Measurements from ENCODE around the gene CCNL1.
"Not testable (repeated sequence)": the region's sequence is repeated elsewhere in the genome, so short reads cannot be mapped to it uniquely, and the experiment has no call there.

The CCNL1 gene

GRCh38 chr3:157159762-157160657, at the start of gene CCNL1:
CCNL1 (minus strand) TSS chr3:157160147; CDS start chr3:157160094, 53 bp downstream.
- peak; percentile 97 for DNase-seq

- DNase-seq, result no peak
These were observed 44.9 kb upstream of the CCNL1 start for GRCh38 chr3:157204880-157205279.

GRCh38 chr3:157204431-157204830, 44.5 kb upstream of the CCNL1 start:
- no peak for DNase-seq

GRCh38 chr3:157201648-157202278, 41.8 kb upstream of the CCNL1 start:
- no peak for DNase-seq

- no peak for DNase-seq
These were observed 39.9 kb upstream of the CCNL1 start for GRCh38 chr3:157199841-157200240.

- DNase-seq, result no peak
These were observed 36.0 kb upstream of the CCNL1 start for GRCh38 chr3:157195965-157196364.

- not testable (repeated sequence) for DNase-seq
These were observed 31.2 kb upstream of the CCNL1 start for GRCh38 chr3:157191149-157191548.

GRCh38 chr3:157190380-157190872, 30.5 kb upstream of the CCNL1 start:
- no peak for DNase-seq

GRCh38 chr3:157188391-157188790, 28.4 kb upstream of the CCNL1 start:
- no peak for DNase-seq

GRCh38 chr3:157182879-157183278, 22.9 kb upstream of the CCNL1 start:
- no peak for DNase-seq

GRCh38 chr3:157180262-157180661, 20.3 kb upstream of the CCNL1 start:
- no peak for DNase-seq

GRCh38 chr3:157179365-157179803, 19.4 kb upstream of the CCNL1 start:
- DNase-seq, result no peak

- DNase-seq, result not testable (repeated sequence)
These were observed 18.8 kb upstream of the CCNL1 start for GRCh38 chr3:157178503-157179364.

- not testable (repeated sequence) for DNase-seq
These were observed 18.0 kb upstream of the CCNL1 start for GRCh38 chr3:157177801-157178453.

- no peak for DNase-seq
These were observed 17.0 kb upstream of the CCNL1 start for GRCh38 chr3:157176934-157177333.

- DNase-seq, result peak; percentile 51
These were observed 16.0 kb upstream of the CCNL1 start for GRCh38 chr3:157175691-157176507.

GRCh38 chr3:157174649-157175498, 14.9 kb upstream of the CCNL1 start:
- peak; percentile 100 for DNase-seq

GRCh38 chr3:157174290-157174648, 14.3 kb upstream of the CCNL1 start:
- no peak for DNase-seq

GRCh38 chr3:157173343-157173742, 13.4 kb upstream of the CCNL1 start:
- not testable (repeated sequence) for DNase-seq

- no peak for DNase-seq
These were observed 12.8 kb upstream of the CCNL1 start for GRCh38 chr3:157172746-157173145.

GRCh38 chr3:157170861-157171260, 10.9 kb upstream of the CCNL1 start:
- DNase-seq, result no peak
